Measurements from ENCODE around the gene TRAF4. TPM values are rescaled to one million over a fixed set of nuclear protein-coding genes. Genes with fewer than 3 reads are reported as not detected.
A peak's percentile ranks its signal among the peaks of the same experiment; 100 is the strongest.

The TRAF4 gene
- total and polyA plus RNA-seq, 4 donors, result 10.7 to 24.6 (median 19.1) TPM

DNA sequence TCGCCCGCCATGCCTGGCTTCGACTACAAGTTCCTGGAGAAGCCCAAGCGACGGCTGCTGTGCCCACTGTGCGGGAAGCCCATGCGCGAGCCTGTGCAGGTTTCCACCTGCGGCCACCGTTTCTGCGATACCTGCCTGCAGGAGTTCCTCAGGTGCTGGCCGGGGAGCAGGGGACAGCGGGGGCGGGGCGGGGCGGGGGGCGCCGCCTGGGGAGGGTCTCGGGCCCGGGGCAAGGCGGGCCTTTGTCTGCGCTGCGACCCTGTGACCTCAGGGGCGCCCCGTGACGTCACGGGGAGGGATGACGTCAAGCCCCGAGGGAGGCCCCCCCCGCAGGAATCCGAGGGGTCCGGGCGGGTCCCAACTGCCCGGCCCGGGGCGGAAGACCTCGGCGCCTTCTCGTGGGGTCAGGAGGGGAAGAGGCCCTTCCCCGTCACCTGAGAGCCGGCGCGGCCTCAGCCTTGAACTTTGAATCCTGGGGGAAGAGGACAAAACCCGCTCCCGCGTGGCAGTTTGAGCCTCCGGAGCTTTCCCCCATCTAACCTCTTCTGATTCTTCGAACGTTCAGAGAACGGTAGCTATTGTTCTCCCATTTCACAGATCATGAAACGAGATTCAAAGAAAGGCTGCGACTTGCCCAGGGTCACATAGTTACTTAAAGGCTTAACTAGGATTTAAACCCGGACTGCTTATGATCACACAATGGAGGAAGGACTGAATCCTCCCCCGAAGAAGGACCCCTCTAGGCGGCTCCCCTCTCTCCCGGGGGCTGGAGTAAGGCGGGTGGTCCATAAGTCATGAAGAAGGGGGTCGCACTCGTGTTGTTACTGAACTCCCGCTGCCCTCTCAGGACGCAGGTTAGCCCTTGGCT is 527 bp downstream of the TRAF4 start:
- ATAC-seq (ENCODE audit: low FRiP score), result peak; percentile 34
- peak; percentile 66 to 88 for DNase-seq
- peak overlapping the region; percentile 59 to 71 for H3K4me3 ChIP-seq (ENCODE audit: low read length in 2 of 2)
- H3K27me3 ChIP-seq (ENCODE audit: control insufficient read depth in 1 of 2, insufficient read depth in 2 of 2, low read length in 1 of 2), result no peaks in the 10 kb centered on the region
- no peaks in the 10 kb centered on the region for H3K9me3 ChIP-seq (ENCODE audit: control insufficient read depth, low read length)
- intact Hi-C loops (cut with DNase I), result loop anchor here in 1 of 2 donors (1.0 kb wide), 1 partner anchor 16 kb away; the partner anchor contains the start of gene NEK8
- WGBS, 2 donors, result 2% methylated on average over 45 to 61 of the region's 61 CpGs
- H3K36me3 ChIP-seq (ENCODE audit: control insufficient read depth in 1 of 2, insufficient read depth in 2 of 2, low read length in 1 of 2), result no peaks in the 10 kb centered on the region
- H3K27ac ChIP-seq (ENCODE audit: low read depth in 1 of 2, low read length in 2 of 2), result peak overlapping the region in 1 of 2 donors; percentile 81
- no peaks in the 10 kb centered on the region for H3K4me1 ChIP-seq (ENCODE audit: control insufficient read depth in 1 of 2, insufficient read depth in 2 of 2, low read length in 2 of 2)

DNA sequence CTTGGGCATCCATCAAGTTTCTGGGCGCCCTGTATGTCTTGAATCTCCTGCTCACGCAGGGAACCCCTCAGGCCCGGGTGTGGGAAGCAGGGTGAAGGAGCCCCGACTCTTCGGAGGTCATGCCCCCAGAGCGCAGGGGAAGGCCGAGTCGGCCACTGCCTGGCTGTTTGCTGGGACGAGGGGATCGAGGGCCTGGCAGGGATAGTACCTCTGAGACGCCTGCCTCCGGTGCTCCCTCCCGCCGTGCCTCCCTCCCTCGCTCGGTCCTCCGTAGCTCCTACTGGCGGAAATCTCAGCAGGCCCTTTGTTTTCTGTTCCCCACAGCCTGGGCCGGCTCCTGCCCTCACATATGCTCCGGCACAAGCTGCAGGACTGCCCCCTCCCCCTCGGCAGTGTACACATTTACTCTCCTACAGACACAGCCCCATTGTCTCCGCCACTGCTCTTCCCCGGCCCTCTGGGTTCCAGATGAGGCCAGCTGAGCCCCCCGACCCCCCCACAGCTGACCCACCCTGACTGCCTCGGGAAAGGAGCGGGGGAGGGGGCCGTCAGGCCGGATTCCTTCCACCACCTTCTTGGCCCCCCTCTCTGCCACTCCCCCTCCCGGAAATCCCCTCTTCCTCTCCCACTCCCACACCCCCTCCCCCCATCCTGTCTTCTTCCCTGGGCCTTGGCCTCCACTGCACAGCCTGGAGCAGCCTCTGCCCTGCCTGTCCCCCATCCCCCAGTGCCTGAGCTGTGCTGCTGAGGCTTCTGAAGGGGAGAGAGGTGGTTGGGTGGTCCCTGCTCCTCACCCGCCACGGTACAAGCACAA is 1.4 kb downstream of the TRAF4 start:
- Histone ChIP-seq H3K9me3 (ENCODE audit: control insufficient read depth, low read length) (no peaks in the 10 kb centered on the region), H3K27me3 (ENCODE audit: control insufficient read depth in 1 of 2, insufficient read depth in 2 of 2, low read length in 1 of 2) (no peaks in the 10 kb centered on the region), H3K27ac (ENCODE audit: low read depth in 1 of 2, low read length in 2 of 2) (peak overlapping the region in 1 of 2 donors; percentile 74), H3K4me1 (ENCODE audit: control insufficient read depth in 1 of 2, insufficient read depth in 2 of 2, low read length in 2 of 2) (no peaks in the 10 kb centered on the region), H3K36me3 (ENCODE audit: control insufficient read depth in 1 of 2, insufficient read depth in 2 of 2, low read length in 1 of 2) (no peaks in the 10 kb centered on the region), H3K4me3 (ENCODE audit: low read length in 2 of 2) (peak overlapping the region; percentile 19 to 59)
- ATAC-seq (ENCODE audit: low FRiP score) (peak; percentile 9), DNase-seq (peak; percentile 66 to 84)
- intact Hi-C loops (cut with DNase I), result loop anchor here in 1 of 2 donors (1.0 kb wide), 1 partner anchor 17 kb away; the partner anchor contains the start of gene NEK8
- WGBS, 2 donors, result 8% methylated on average over 30 to 31 of the region's 31 CpGs

DNA sequence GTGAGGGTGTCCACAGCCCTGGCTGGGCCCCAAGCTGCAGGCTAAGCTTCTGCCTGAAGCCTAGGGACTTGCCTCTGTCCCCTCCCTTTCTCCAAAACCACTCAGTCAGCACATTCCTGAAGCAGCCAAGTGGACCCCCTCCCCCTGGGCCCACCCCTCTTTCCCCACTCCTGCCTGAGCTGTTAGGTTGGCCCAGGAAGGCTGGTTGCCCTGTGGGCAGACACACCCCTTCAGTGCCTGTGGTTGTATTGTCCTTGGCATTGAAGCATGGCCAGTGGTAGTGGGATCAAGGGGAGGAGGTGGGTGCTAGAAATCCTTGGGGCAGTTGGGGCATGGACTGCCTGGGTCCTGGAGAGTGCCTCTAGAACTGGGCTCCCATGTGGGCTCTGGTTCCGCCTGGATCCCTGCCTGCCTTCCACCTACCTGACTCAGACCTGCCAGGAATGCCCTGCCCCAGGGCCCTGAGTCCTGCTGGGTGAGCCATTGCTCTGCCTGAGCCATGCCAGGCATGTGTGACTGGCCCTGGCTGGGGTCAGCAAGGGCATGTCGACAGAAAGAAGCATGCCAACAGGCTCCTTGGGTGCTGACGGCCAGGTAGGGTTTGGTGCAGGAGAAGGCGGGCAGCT is 2.1 kb downstream of the TRAF4 start:
- 58 to 64% methylated on average over 4 of the region's 4 CpGs for WGBS, 2 donors
- H3K4me3 ChIP-seq (ENCODE audit: low read length in 2 of 2), result no peak overlapping the region
- DNase-seq, result peak; percentile 46 to 85
- no peak for ATAC-seq (ENCODE audit: low FRiP score)
- H3K36me3 ChIP-seq (ENCODE audit: control insufficient read depth in 1 of 2, insufficient read depth in 2 of 2, low read length in 1 of 2), result no peaks in the 10 kb centered on the region
- H3K27me3 ChIP-seq (ENCODE audit: control insufficient read depth in 1 of 2, insufficient read depth in 2 of 2, low read length in 1 of 2), result no peaks in the 10 kb centered on the region
- intact Hi-C loops (cut with DNase I), result no loop called here
- no peaks in the 10 kb centered on the region for H3K9me3 ChIP-seq (ENCODE audit: control insufficient read depth, low read length)
- no peaks in the 10 kb centered on the region for H3K4me1 ChIP-seq (ENCODE audit: control insufficient read depth in 1 of 2, insufficient read depth in 2 of 2, low read length in 2 of 2)
- H3K27ac ChIP-seq (ENCODE audit: low read depth in 1 of 2, low read length in 2 of 2), result peak overlapping the region in 1 of 2 donors; percentile 30

GRCh38 chr17:28746611-28747050 is 2.8 kb downstream of the TRAF4 start:
- intact Hi-C loops (cut with DNase I), result loop anchor here in 1 of 2 donors (1.0 kb wide), 1 partner anchor 19 kb away; no protein-coding TSS in a partner anchor
- 23 to 25% methylated on average over 5 of the region's 5 CpGs for WGBS, 2 donors
- Histone ChIP-seq H3K27me3 (ENCODE audit: control insufficient read depth in 1 of 2, insufficient read depth in 2 of 2, low read length in 1 of 2) (no peaks in the 10 kb centered on the region), H3K4me3 (ENCODE audit: low read length in 2 of 2) (no peak overlapping the region), H3K36me3 (ENCODE audit: control insufficient read depth in 1 of 2, insufficient read depth in 2 of 2, low read length in 1 of 2) (no peaks in the 10 kb centered on the region), H3K27ac (ENCODE audit: low read depth in 1 of 2, low read length in 2 of 2) (peak overlapping the region in 1 of 2 donors; percentile 20), H3K9me3 (ENCODE audit: control insufficient read depth, low read length) (no peaks in the 10 kb centered on the region), H3K4me1 (ENCODE audit: control insufficient read depth in 1 of 2, insufficient read depth in 2 of 2, low read length in 2 of 2) (no peaks in the 10 kb centered on the region)
- no peak for ATAC-seq (ENCODE audit: low FRiP score)
- peak; percentile 46 to 73 for DNase-seq

DNA sequence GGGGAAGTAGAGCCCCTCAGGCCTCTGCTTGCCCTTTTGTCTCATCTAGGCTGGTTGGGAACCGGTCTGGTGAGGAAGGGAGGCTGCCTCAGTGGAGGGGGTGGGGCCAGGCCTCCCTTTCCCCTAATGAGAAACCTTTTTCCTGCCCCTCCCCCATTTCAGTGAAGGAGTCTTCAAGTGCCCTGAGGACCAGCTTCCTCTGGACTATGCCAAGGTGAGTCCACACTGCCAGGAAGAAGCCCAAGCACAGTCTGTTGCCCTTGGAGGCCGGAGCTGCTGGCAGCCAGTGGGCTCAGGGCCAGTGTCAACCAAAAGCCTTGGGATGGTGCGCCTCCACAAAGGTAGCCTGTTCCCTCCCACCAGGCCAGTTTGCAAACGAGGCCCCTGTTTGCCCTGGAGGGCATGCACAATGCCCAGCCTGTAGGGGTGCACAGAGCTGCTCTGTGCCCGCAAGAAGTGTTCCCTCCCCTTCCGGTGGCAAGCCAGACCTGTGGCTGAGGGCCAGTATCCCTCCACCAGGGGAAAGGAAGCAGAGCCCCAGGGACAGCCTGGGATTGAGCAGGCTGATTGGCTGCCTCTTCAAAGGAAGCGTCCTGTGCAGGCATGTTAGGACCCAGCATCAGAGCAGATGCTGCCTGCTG is 3.4 kb downstream of the TRAF4 start:
- no peak for ATAC-seq (ENCODE audit: low FRiP score)
- intact Hi-C loops (cut with DNase I), result loop anchor here in 1 of 2 donors (1.0 kb wide), 1 partner anchor 20 kb away; no protein-coding TSS in a partner anchor
- DNase-seq, result peak; percentile 58 to 69
- Histone ChIP-seq H3K4me3 (ENCODE audit: low read length in 2 of 2) (no peak overlapping the region), H3K27ac (ENCODE audit: low read depth in 1 of 2, low read length in 2 of 2) (peak overlapping the region in 1 of 2 donors; percentile 20), H3K36me3 (ENCODE audit: control insufficient read depth in 1 of 2, insufficient read depth in 2 of 2, low read length in 1 of 2) (no peaks in the 10 kb centered on the region), H3K27me3 (ENCODE audit: control insufficient read depth in 1 of 2, insufficient read depth in 2 of 2, low read length in 1 of 2) (no peaks in the 10 kb centered on the region), H3K9me3 (ENCODE audit: control insufficient read depth, low read length) (no peaks in the 10 kb centered on the region), H3K4me1 (ENCODE audit: control insufficient read depth in 1 of 2, insufficient read depth in 2 of 2, low read length in 2 of 2) (no peaks in the 10 kb centered on the region)
- 11 to 12% methylated on average over 7 of the region's 7 CpGs for WGBS, 2 donors

- ATAC-seq (ENCODE audit: low FRiP score), result no peak
- H3K4me1 ChIP-seq (ENCODE audit: control insufficient read depth in 1 of 2, insufficient read depth in 2 of 2, low read length in 2 of 2), result no peaks in the 10 kb centered on the region
- intact Hi-C loops (cut with DNase I), result loop anchor here in 1 of 2 donors (1.0 kb wide), 1 partner anchor 21 kb away; no protein-coding TSS in a partner anchor
- H3K4me3 ChIP-seq (ENCODE audit: low read length in 2 of 2), result no peak overlapping the region
- no peaks in the 10 kb centered on the region for H3K27me3 ChIP-seq (ENCODE audit: control insufficient read depth in 1 of 2, insufficient read depth in 2 of 2, low read length in 1 of 2)
- H3K9me3 ChIP-seq (ENCODE audit: control insufficient read depth, low read length), result no peaks in the 10 kb centered on the region
- DNase-seq, result peak; percentile 39 to 75
- no peaks in the 10 kb centered on the region for H3K36me3 ChIP-seq (ENCODE audit: control insufficient read depth in 1 of 2, insufficient read depth in 2 of 2, low read length in 1 of 2)
- 89 to 91% methylated on average over 18 of the region's 18 CpGs for WGBS, 2 donors
- no peak overlapping the region for H3K27ac ChIP-seq (ENCODE audit: low read depth in 1 of 2, low read length in 2 of 2)
Measured at GRCh38 chr17:28747801-28748750, 4.3 kb downstream of the TRAF4 start.

DNA sequence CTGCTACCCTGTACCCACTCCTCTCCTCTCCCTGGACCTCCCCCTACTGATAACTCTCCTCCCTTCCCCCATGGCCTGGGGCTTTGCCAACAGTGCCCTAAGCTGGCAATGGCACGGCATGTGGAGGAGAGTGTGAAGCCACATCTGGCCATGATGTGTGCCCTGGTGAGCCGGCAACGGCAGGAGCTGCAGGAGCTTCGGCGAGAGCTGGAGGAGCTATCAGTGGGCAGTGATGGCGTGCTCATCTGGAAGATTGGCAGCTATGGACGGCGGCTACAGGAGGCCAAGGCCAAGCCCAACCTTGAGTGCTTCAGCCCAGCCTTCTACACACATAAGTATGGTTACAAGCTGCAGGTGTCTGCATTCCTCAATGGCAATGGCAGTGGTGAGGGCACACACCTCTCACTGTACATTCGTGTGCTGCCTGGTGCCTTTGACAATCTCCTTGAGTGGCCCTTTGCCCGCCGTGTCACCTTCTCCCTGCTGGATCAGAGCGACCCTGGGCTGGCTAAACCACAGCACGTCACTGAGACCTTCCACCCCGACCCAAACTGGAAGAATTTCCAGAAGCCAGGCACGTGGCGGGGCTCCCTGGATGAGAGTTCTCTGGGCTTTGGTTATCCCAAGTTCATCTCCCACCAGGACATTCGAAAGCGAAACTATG is 5.2 kb downstream of the TRAF4 start:
- WGBS, 2 donors, result 61 to 63% methylated on average over 18 of the region's 18 CpGs
- Histone ChIP-seq H3K36me3 (ENCODE audit: control insufficient read depth in 1 of 2, insufficient read depth in 2 of 2, low read length in 1 of 2) (no peaks in the 10 kb centered on the region), H3K27me3 (ENCODE audit: control insufficient read depth in 1 of 2, insufficient read depth in 2 of 2, low read length in 1 of 2) (no peaks in the 10 kb centered on the region), H3K4me3 (ENCODE audit: low read length in 2 of 2) (no peak overlapping the region), H3K4me1 (ENCODE audit: control insufficient read depth in 1 of 2, insufficient read depth in 2 of 2, low read length in 2 of 2) (no peaks in the 10 kb centered on the region), H3K27ac (ENCODE audit: low read depth in 1 of 2, low read length in 2 of 2) (no peak overlapping the region), H3K9me3 (ENCODE audit: control insufficient read depth, low read length) (no peaks in the 10 kb centered on the region)
- no peak for ATAC-seq (ENCODE audit: low FRiP score)
- peak; percentile 46 to 73 for DNase-seq
- intact Hi-C loops (cut with DNase I), result no loop called here

Measured in aorta (tissue), 5 donors.